ENCODE measurements around the gene PARD6B. TPM values are rescaled to one million over a fixed set of nuclear protein-coding genes. Genes with fewer than 3 reads are reported as not detected.
A peak's percentile ranks its signal among the peaks of the same experiment; 100 is the strongest.

Gene PARD6B
- total RNA-seq (10 to 100 TPM; 10.9 to 12.7 TPM), polyA plus RNA-seq (under 1 TPM; 0.71 to 0.93 TPM)

- Histone ChIP-seq H3K4me3 (ENCODE audit: low read length in 2 of 2) (peak within 1 kb of the TSS; percentile 66 to 72), H3K9me3 (ENCODE audit: control insufficient read depth in 1 of 2, low read length in 2 of 2) (no peaks in the 10 kb centered on the region), H3K4me1 (ENCODE audit: insufficient read depth, low read length) (peaks cover 21% of the 10 kb centered on the region), H3K36me3 (ENCODE audit: insufficient read depth, low read length) (no peaks in the 10 kb centered on the region), H3K27ac (ENCODE audit: low read depth, low read length) (peak within 1 kb of the TSS; percentile 55), H3K27me3 (ENCODE audit: insufficient read depth, low read length) (no peaks in the 10 kb centered on the region)
- H3K27me3 Mint-ChIP-seq, result no peaks in the 10 kb centered on the region
- peaks cover 0 to 2% (median 0%) of the 10 kb centered on the region in 8 donors for H3K9me3 Mint-ChIP-seq
- peak within 1 kb of the TSS; percentile 83 to 91 (median 87) for H3K27ac Mint-ChIP-seq
- intact Hi-C loops (cut with micrococcal nuclease), result loop anchor here (1.0 to 2.0 kb wide), 5 partner anchors 18 to 227 kb away; partner anchors contain the start of genes ADNP, BCAS4, DPM1 and MOCS3
- DNase-seq, result peak; percentile 99 to 100 (median 100)
- ChIA-PET CTCF (ENCODE audit: partially characterized antibody) (interaction anchor here (1.0 to 5.2 kb wide), 2 partner anchors 18 to 63 kb away, joined by 4 to 35 read pairs; partner anchors contain the start of gene BCAS4), POLR2A (ENCODE audit: partially characterized antibody) (interaction anchor here (0.9 to 2.4 kb wide), 7 partner anchors 18 to 540 kb away, joined by 4 to 9 read pairs (median 6); partner anchors contain the start of genes ADNP, BCAS4, CEBPB and DPM1)
- peaks cover 16 to 37% (median 24%) of the 10 kb centered on the region in 4 donors for H3K4me1 Mint-ChIP-seq
- peaks cover 0 to 6% of the 10 kb centered on the region in 2 donors for H3K36me3 Mint-ChIP-seq
- H3K4me3 Mint-ChIP-seq, result peak within 1 kb of the TSS; percentile 90 to 95 (median 92)
These were observed at the start of gene PARD6B for GRCh38 chr20:50731055-50731929. Gene PARD6B (plus strand): TSS chr20:50731580. CDS start chr20:50731787, 207 bp downstream.

GRCh38 chr20:50682065-50682464, 49.3 kb upstream of the PARD6B start:
- no peak overlapping the region for H3K4me3 Mint-ChIP-seq
- Histone ChIP-seq H3K4me3 (ENCODE audit: low read length in 2 of 2) (no peak overlapping the region), H3K36me3 (ENCODE audit: insufficient read depth, low read length) (no peaks in the 10 kb centered on the region), H3K4me1 (ENCODE audit: insufficient read depth, low read length) (no peaks in the 10 kb centered on the region), H3K27ac (ENCODE audit: low read depth, low read length) (no peak overlapping the region), H3K27me3 (ENCODE audit: insufficient read depth, low read length) (no peaks in the 10 kb centered on the region), H3K9me3 (ENCODE audit: control insufficient read depth in 1 of 2, low read length in 2 of 2) (no peaks in the 10 kb centered on the region)
- H3K36me3 Mint-ChIP-seq, result no peaks in the 10 kb centered on the region
- peaks cover 7 to 10% of the 10 kb centered on the region in 2 donors for H3K27me3 Mint-ChIP-seq
- POLR2A ChIA-PET (ENCODE audit: partially characterized antibody), result no interaction called here
- DNase-seq, result no peak
- CTCF ChIA-PET (ENCODE audit: partially characterized antibody), result no interaction called here
- H3K9me3 Mint-ChIP-seq, result peaks cover 0 to 2% (median 0%) of the 10 kb centered on the region in 8 donors
- intact Hi-C loops (cut with micrococcal nuclease), result no loop called here
- no peaks in the 10 kb centered on the region for H3K4me1 Mint-ChIP-seq
- H3K27ac Mint-ChIP-seq, result no peak overlapping the region

- H3K4me1 ChIP-seq (ENCODE audit: insufficient read depth, low read length), result no peaks in the 10 kb centered on the region
- Mint-ChIP-seq H3K4me3 (no peak overlapping the region), H3K27me3 (peaks cover 5 to 11% of the 10 kb centered on the region in 2 donors), H3K9me3 (peaks cover 0 to 2% (median 0%) of the 10 kb centered on the region in 8 donors), H3K27ac (no peak overlapping the region), H3K36me3 (no peaks in the 10 kb centered on the region), H3K4me1 (no peaks in the 10 kb centered on the region)
- no peak overlapping the region for H3K27ac ChIP-seq (ENCODE audit: low read depth, low read length)
- CTCF ChIA-PET (ENCODE audit: partially characterized antibody), result interaction anchor here (1.2 kb wide), 1 partner anchor 66 kb away, joined by 3 read pairs; no protein-coding TSS in a partner anchor
- H3K27me3 ChIP-seq (ENCODE audit: insufficient read depth, low read length), result no peaks in the 10 kb centered on the region
- H3K36me3 ChIP-seq (ENCODE audit: insufficient read depth, low read length), result no peaks in the 10 kb centered on the region
- H3K4me3 ChIP-seq (ENCODE audit: low read length in 2 of 2), result no peak overlapping the region
- H3K9me3 ChIP-seq (ENCODE audit: control insufficient read depth in 1 of 2, low read length in 2 of 2), result no peaks in the 10 kb centered on the region
- POLR2A ChIA-PET (ENCODE audit: partially characterized antibody), result no interaction called here
- intact Hi-C loops (cut with micrococcal nuclease), result no loop called here
- DNase-seq, result no peak
These were observed 48.3 kb upstream of the PARD6B start for GRCh38 chr20:50682947-50683530.

GRCh38 chr20:50683570-50683969, 47.8 kb upstream of the PARD6B start:
- ChIA-PET CTCF (ENCODE audit: partially characterized antibody) (interaction anchor here (1.2 kb wide), 1 partner anchor 66 kb away, joined by 3 read pairs; no protein-coding TSS in a partner anchor), POLR2A (ENCODE audit: partially characterized antibody) (no interaction called here)
- no peak for DNase-seq

GRCh38 chr20:50686821-50687220, 44.6 kb upstream of the PARD6B start:
- Mint-ChIP-seq H3K4me1 (peaks cover 0 to 6% (median 4%) of the 10 kb centered on the region in 4 donors), H3K4me3 (no peak overlapping the region), H3K9me3 (peaks cover 0 to 2% (median 0%) of the 10 kb centered on the region in 8 donors), H3K27ac (no peak overlapping the region), H3K27me3 (peaks cover 23 to 31% of the 10 kb centered on the region in 2 donors), H3K36me3 (no peaks in the 10 kb centered on the region)
- POLR2A ChIA-PET (ENCODE audit: partially characterized antibody), result no interaction called here
- no peak overlapping the region for H3K4me3 ChIP-seq (ENCODE audit: low read length in 2 of 2)
- H3K9me3 ChIP-seq (ENCODE audit: control insufficient read depth in 1 of 2, low read length in 2 of 2), result no peaks in the 10 kb centered on the region
- intact Hi-C loops (cut with micrococcal nuclease), result no loop called here
- CTCF ChIA-PET (ENCODE audit: partially characterized antibody), result no interaction called here
- H3K4me1 ChIP-seq (ENCODE audit: insufficient read depth, low read length), result no peaks in the 10 kb centered on the region
- H3K27me3 ChIP-seq (ENCODE audit: insufficient read depth, low read length), result peaks cover 16% of the 10 kb centered on the region
- no peak overlapping the region for H3K27ac ChIP-seq (ENCODE audit: low read depth, low read length)
- no peaks in the 10 kb centered on the region for H3K36me3 ChIP-seq (ENCODE audit: insufficient read depth, low read length)
- no peak for DNase-seq

More at GRCh38 chr20:50683570-50683969, 47.8 kb upstream of the PARD6B start:
- no peak overlapping the region for H3K4me3 Mint-ChIP-seq
- no peak overlapping the region for H3K27ac Mint-ChIP-seq
- peaks cover 0 to 2% (median 0%) of the 10 kb centered on the region in 8 donors for H3K9me3 Mint-ChIP-seq
- H3K27me3 Mint-ChIP-seq, result peaks cover 5 to 8% of the 10 kb centered on the region in 2 donors
- no peak overlapping the region for H3K4me3 ChIP-seq (ENCODE audit: low read length in 2 of 2)
- H3K36me3 Mint-ChIP-seq, result no peaks in the 10 kb centered on the region
- no peaks in the 10 kb centered on the region for H3K27me3 ChIP-seq (ENCODE audit: insufficient read depth, low read length)
- intact Hi-C loops (cut with micrococcal nuclease), result no loop called here
- no peak overlapping the region for H3K27ac ChIP-seq (ENCODE audit: low read depth, low read length)
- no peaks in the 10 kb centered on the region for H3K4me1 ChIP-seq (ENCODE audit: insufficient read depth, low read length)
- no peaks in the 10 kb centered on the region for H3K9me3 ChIP-seq (ENCODE audit: control insufficient read depth in 1 of 2, low read length in 2 of 2)
- H3K36me3 ChIP-seq (ENCODE audit: insufficient read depth, low read length), result no peaks in the 10 kb centered on the region
- H3K4me1 Mint-ChIP-seq, result no peaks in the 10 kb centered on the region

GRCh38 chr20:50688256-50688975, 43.0 kb upstream of the PARD6B start:
- no peaks in the 10 kb centered on the region for H3K36me3 ChIP-seq (ENCODE audit: insufficient read depth, low read length)
- Mint-ChIP-seq H3K27ac (no peak overlapping the region), H3K36me3 (no peaks in the 10 kb centered on the region), H3K4me1 (peaks cover 0 to 7% (median 4%) of the 10 kb centered on the region in 4 donors), H3K27me3 (peaks cover 31 to 38% of the 10 kb centered on the region in 2 donors), H3K4me3 (no peak overlapping the region), H3K9me3 (no peaks in the 10 kb centered on the region)
- DNase-seq, result no peak
- intact Hi-C loops (cut with micrococcal nuclease), result no loop called here
- no peaks in the 10 kb centered on the region for H3K4me1 ChIP-seq (ENCODE audit: insufficient read depth, low read length)
- no peaks in the 10 kb centered on the region for H3K9me3 ChIP-seq (ENCODE audit: control insufficient read depth in 1 of 2, low read length in 2 of 2)
- peaks cover 20% of the 10 kb centered on the region for H3K27me3 ChIP-seq (ENCODE audit: insufficient read depth, low read length)
- H3K27ac ChIP-seq (ENCODE audit: low read depth, low read length), result no peak overlapping the region
- H3K4me3 ChIP-seq (ENCODE audit: low read length in 2 of 2), result no peak overlapping the region
- ChIA-PET POLR2A (ENCODE audit: partially characterized antibody) (no interaction called here), CTCF (ENCODE audit: partially characterized antibody) (no interaction called here)
